SK-N-SH treated with all-trans-retinoic acid at 6 μM for 48 hours (cell line): ENCODE results near the gene GRM3.

Experiments used
- ATAC-seq: fragments of 200-7000 bp; cut with Tn5 transposase; 3 replicates; pipeline ENCODE4 v1.9.1; 2020; ENCODE audit warnings: mild to moderate bottlenecking, moderate library complexity
- ARNTL ChIP-seq: fragments of 450-650 bp; formaldehyde crosslinking; IDR thresholded peaks from 2 replicates; pipeline ENCODE4 v1.5.0; 2020; ENCODE audit warnings: low read depth, mild to moderate bottlenecking, moderate library complexity, borderline replicate concordance
- BACH2 ChIP-seq: fragments of 250-450 bp; sonication (Bioruptor Pico); IDR thresholded peaks from 2 replicates; pipeline ENCODE4 v1.9.0; 2021; ENCODE audit warnings: mild to moderate bottlenecking, borderline replicate concordance
- CREB5 ChIP-seq: fragments of 250-450 bp; sonication (Bioruptor Pico); IDR thresholded peaks from 2 replicates; pipeline ENCODE4 v1.5.1; 2020; ENCODE audit warnings: low read depth, mild to moderate bottlenecking, moderate library complexity
- CSDC2 ChIP-seq: fragments of 250-450 bp; sonication (Bioruptor Pico); IDR thresholded peaks from 2 replicates; pipeline ENCODE4 v1.5.0; 2020; ENCODE audit warnings: mild to moderate bottlenecking, moderate library complexity
- CSRNP3 ChIP-seq: fragments of 250-450 bp; sonication (Bioruptor Pico); IDR thresholded peaks from 2 replicates; pipeline ENCODE4 v1.5.1; 2021; ENCODE audit warnings: mild to moderate bottlenecking, moderate library complexity
- ESRRG ChIP-seq: fragments of 250-450 bp; sonication (Bioruptor Pico); IDR thresholded peaks from 2 replicates; pipeline ENCODE4 v1.6.1; 2021; ENCODE audit warnings: mild to moderate bottlenecking
- GLIS3 ChIP-seq: fragments of 250-450 bp; sonication (Bioruptor Pico); IDR thresholded peaks from 2 replicates; pipeline ENCODE4 v1.5.0; 2020; ENCODE audit warnings: mild to moderate bottlenecking, moderate library complexity
- ISL1 ChIP-seq: fragments of 250-450 bp; sonication (Bioruptor Pico); IDR thresholded peaks from 2 replicates; pipeline ENCODE4 v2.1.2; 2022; ENCODE audit warnings: mild to moderate bottlenecking, moderate library complexity
- OSR1 ChIP-seq: fragments of 250-450 bp; sonication (Bioruptor Pico); IDR thresholded peaks from 2 replicates; pipeline ENCODE4 v1.8.0; 2022; ENCODE audit warnings: moderate library complexity, mild to moderate bottlenecking, inconsistent platforms
- PATZ1 ChIP-seq: fragments of 250-450 bp; sonication (Bioruptor Pico); IDR thresholded peaks from 2 replicates; pipeline ENCODE4 v1.8.0; 2020; ENCODE audit warnings: mild to moderate bottlenecking, moderate library complexity, borderline replicate concordance
- PPARA ChIP-seq: fragments of 250-450 bp; sonication (Bioruptor Pico); IDR thresholded peaks from 2 replicates; pipeline ENCODE4 v1.5.0; 2020; ENCODE audit warnings: mild to moderate bottlenecking, borderline replicate concordance
- RARB ChIP-seq: fragments of 250-450 bp; sonication (Bioruptor Pico); IDR thresholded peaks from 2 replicates; pipeline ENCODE4 v1.8.0; 2021; ENCODE audit warnings: mild to moderate bottlenecking, moderate library complexity
- SNAI2 ChIP-seq: fragments of 250-450 bp; sonication (Bioruptor Pico); IDR thresholded peaks from 2 replicates; pipeline ENCODE4 v1.5.0; 2020; ENCODE audit warnings: mild to moderate bottlenecking, moderate library complexity
- TCF4 ChIP-seq: fragments of 250-450 bp; sonication (Bioruptor Pico); IDR thresholded peaks from 2 replicates; pipeline ENCODE4 v1.8.0; 2021; ENCODE audit warnings: mild to moderate bottlenecking, moderate library complexity, borderline replicate concordance
- TOX ChIP-seq: fragments of 250-450 bp; sonication (Bioruptor Pico); IDR thresholded peaks from 2 replicates; pipeline ENCODE4 v1.8.0; 2021; ENCODE audit warnings: mild to moderate bottlenecking, moderate library complexity, borderline replicate concordance
- TSHZ2 ChIP-seq: fragments of 250-450 bp; sonication (Bioruptor Pico); IDR thresholded peaks from 2 replicates; pipeline ENCODE4 v1.5.0; 2020; ENCODE audit warnings: mild to moderate bottlenecking, moderate library complexity
- ZC3H10 ChIP-seq: fragments of 250-450 bp; sonication (Bioruptor Pico); IDR thresholded peaks from 2 replicates; pipeline ENCODE4 v1.5.1; 2021; ENCODE audit warnings: mild to moderate bottlenecking, moderate library complexity
- ZFP3 ChIP-seq: fragments of 250-450 bp; sonication (Bioruptor Pico); IDR thresholded peaks from 2 replicates; pipeline ENCODE4 v1.5.0; 2020; ENCODE audit warnings: mild to moderate bottlenecking, moderate library complexity
- ZFP30 ChIP-seq: fragments of 450-650 bp; formaldehyde crosslinking; IDR thresholded peaks from 2 replicates; pipeline ENCODE4 v1.5.0; 2022; ENCODE audit warnings: mild to moderate bottlenecking, moderate library complexity
- ZNF565 ChIP-seq: fragments of 450-650 bp; formaldehyde crosslinking; conservative IDR thresholded peaks from 2 replicates; pipeline ENCODE4 v1.5.0; 2020; ENCODE audit warnings: low read depth, mild to moderate bottlenecking, moderate library complexity
- ZNF70 ChIP-seq: fragments of 450-650 bp; formaldehyde crosslinking; IDR thresholded peaks from 2 replicates; pipeline ENCODE4 v1.5.0; 2020; ENCODE audit warnings: mild to moderate bottlenecking, moderate library complexity
- ZNF8 ChIP-seq: fragments of 450-650 bp; formaldehyde crosslinking; IDR thresholded peaks from 2 replicates; pipeline ENCODE4 v1.5.0; 2020; ENCODE audit warnings: mild to moderate bottlenecking, moderate library complexity
- TF ChIP-seq, protein P1 (sequence below): fragments of 250-450 bp; sonication (Bioruptor Pico); IDR thresholded peaks from 2 replicates; pipeline ENCODE4 v1.8.0; 2021; ENCODE audit warnings: low read depth, mild to moderate bottlenecking, moderate library complexity, borderline replicate concordance

The GRM3 gene

GRCh38 chr7:86913709-86914108 is 270.0 kb downstream of the GRM3 start:
- ATAC-seq: peak; percentile 98
- TF ChIP-seq ARNTL (CRISPR knock-in tag): 0 out of 2 replicates have a peak, but pooled peaks have one; percentile 4
- peak; percentile 94 for TF ChIP-seq TCF4
- no peak for TF ChIP-seq RARB (CRISPR knock-in tag)
- peak; percentile 47; the same call in 1 of the 2 replicates for TF ChIP-seq ZNF8 (CRISPR knock-in tag)
- TF ChIP-seq ESRRG (CRISPR knock-in tag): no peak
- TF ChIP-seq ZFP3: peak; percentile 44; the same call in 1 of the 2 replicates
- TF ChIP-seq CSDC2 (CRISPR knock-in tag): no peak
- no peak for TF ChIP-seq OSR1
- no peak for TF ChIP-seq SNAI2 (CRISPR knock-in tag)
- TF ChIP-seq BACH2 (CRISPR knock-in tag): no peak
- TF ChIP-seq, protein P1, sequence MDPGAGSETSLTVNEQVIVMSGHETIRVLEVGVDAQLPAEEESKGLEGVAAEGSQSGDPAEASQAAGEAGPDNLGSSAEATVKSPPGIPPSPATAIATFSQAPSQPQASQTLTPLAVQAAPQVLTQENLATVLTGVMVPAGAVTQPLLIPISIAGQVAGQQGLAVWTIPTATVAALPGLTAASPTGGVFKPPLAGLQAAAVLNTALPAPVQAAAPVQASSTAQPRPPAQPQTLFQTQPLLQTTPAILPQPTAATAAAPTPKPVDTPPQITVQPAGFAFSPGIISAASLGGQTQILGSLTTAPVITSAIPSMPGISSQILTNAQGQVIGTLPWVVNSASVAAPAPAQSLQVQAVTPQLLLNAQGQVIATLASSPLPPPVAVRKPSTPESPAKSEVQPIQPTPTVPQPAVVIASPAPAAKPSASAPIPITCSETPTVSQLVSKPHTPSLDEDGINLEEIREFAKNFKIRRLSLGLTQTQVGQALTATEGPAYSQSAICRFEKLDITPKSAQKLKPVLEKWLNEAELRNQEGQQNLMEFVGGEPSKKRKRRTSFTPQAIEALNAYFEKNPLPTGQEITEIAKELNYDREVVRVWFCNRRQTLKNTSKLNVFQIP: 0 out of 2 replicates have a peak, but pooled peaks have one; percentile 46
- no peak for TF ChIP-seq ZC3H10 (CRISPR knock-in tag)
- no peak for TF ChIP-seq TOX
- no peak for TF ChIP-seq ZNF565 (CRISPR knock-in tag)
- no peak for TF ChIP-seq GLIS3 (CRISPR knock-in tag)
- TF ChIP-seq ZFP30 (CRISPR knock-in tag): no peak
- peak; percentile 86; the same call in 1 of the 2 replicates for TF ChIP-seq TSHZ2 (CRISPR knock-in tag)
- 0 out of 2 replicates have a peak, but pooled peaks have one; percentile 31 for TF ChIP-seq CSRNP3 (CRISPR knock-in tag)
- peak; percentile 88 for TF ChIP-seq ISL1 (CRISPR knock-in tag)
- TF ChIP-seq ZNF70 (CRISPR knock-in tag): no peak
- TF ChIP-seq CREB5 (CRISPR knock-in tag): no peak
- no peak for TF ChIP-seq PATZ1
- TF ChIP-seq PPARA (CRISPR knock-in tag): no peak
